Endothelial cell of umbilical vein (primary cell): Measurements from ENCODE around the gene COL23A1. TPM values are rescaled to one million over a fixed set of nuclear protein-coding genes. Genes with fewer than 3 reads are reported as not detected.

Experiments used
- BruUV-seq: library from RNA; stranded (reverse); fragments of 400-500 nt; replicated peaks from 2 replicates; lab custom pipeline; 2021; lab: Mats Ljungman, UMichigan
- CTCF ChIA-PET: fragments of 300-600, 350-600 bp; sonication (Branson Sonifier 250); formaldehyde crosslinking; loops from one replicate; lab custom pipeline; 2021; ENCODE audit warnings: antibody characterized with exemption, inconsistent platforms; lab: Charles Lee
- POLR2A ChIA-PET: fragments of 300-600, 350-600 bp; sonication (Branson Sonifier 250); formaldehyde crosslinking; loops from one replicate; lab custom pipeline; 2021; ENCODE audit warnings: antibody characterized with exemption, inconsistent platforms; lab: Charles Lee
- DNase-seq: peaks from one replicate; pipeline ENCODE4 v3.0.0-alpha.2; 2011; ENCODE audit warnings: low read depth, low spot score
- FAIRE-seq: peaks from 2 replicates; lab custom pipeline; 2011; peaks lifted over from hg19 to GRCh38; lab: Jason Lieb, UNC
- H2AFZ ChIP-seq: 2 replicates; pipeline ENCODE4 v1.6.0; 2012; ENCODE audit warnings: low read depth, low read length, control low read depth, inconsistent platforms
- H3K27ac ChIP-seq: 2 replicates; pipeline ENCODE4 v1.5.1; 2011; ENCODE audit warnings: low read depth, mild to moderate bottlenecking, control low read depth, low read length, moderate library complexity; ENCODE audit not compliant: insufficient read depth
- H3K27me3 ChIP-seq, 2 experiments: 2 replicates each; pipeline versions ENCODE4 v1.6.0 to v1.6.1; 2011; ENCODE audit warnings: low read length in 2 of 2, mixed read lengths in 1 of 2; ENCODE audit not compliant: control insufficient read depth in 2 of 2, insufficient read depth in 2 of 2
- H3K36me3 ChIP-seq, 2 experiments: 2 replicates in 1 of 2; 3 replicates in 1 of 2; pipeline ENCODE4 v1.5.1; 2011; ENCODE audit warnings: low read length in 2 of 2, mild to moderate bottlenecking in 1 of 2, moderate library complexity in 1 of 2; ENCODE audit not compliant: control insufficient read depth in 2 of 2, insufficient read depth in 2 of 2; ENCODE audit errors: extremely low read depth in 1 of 2
- H3K4me1 ChIP-seq: 3 replicates; pipeline ENCODE4 v1.5.1; 2011; ENCODE audit warnings: mild to moderate bottlenecking, low read length; ENCODE audit not compliant: control insufficient read depth, insufficient read depth; ENCODE audit errors: extremely low read depth
- H3K4me2 ChIP-seq: 2 replicates; pipeline ENCODE4 v1.6.1; 2011; ENCODE audit warnings: low read length, control low read depth, mixed read lengths; ENCODE audit not compliant: insufficient read depth
- H3K4me3 ChIP-seq, 3 experiments: fragments of 200-600 bp in 1 of 3; sonication (generic), shearing (Covaris generic) in 1 of 3; replicated peaks in 1 of 3; 2 replicates each; pipeline ENCODE4 v1.5.1; 2011 to 2016; ENCODE audit warnings: control low read depth in 3 of 3, low read length in 3 of 3, mild to moderate bottlenecking in 2 of 3, inconsistent platforms in 1 of 3, low read depth in 1 of 3, moderate library complexity in 1 of 3; ENCODE audit not compliant: insufficient read depth in 1 of 3
- H3K79me2 ChIP-seq: 2 replicates; pipeline ENCODE4 v1.6.0; 2012; ENCODE audit warnings: low read length, inconsistent platforms; ENCODE audit not compliant: control insufficient read depth, insufficient read depth
- H3K9ac ChIP-seq: replicated peaks from 2 replicates; pipeline ENCODE3; 2011; ENCODE audit warnings: low read length, control low read depth; ENCODE audit not compliant: insufficient read depth; ENCODE audit errors: extremely low read depth
- H3K9me1 ChIP-seq: replicated peaks from 3 replicates; pipeline ENCODE4 v1.6.0; 2011; ENCODE audit warnings: mild to moderate bottlenecking, low read length; ENCODE audit not compliant: control insufficient read depth, insufficient read depth; ENCODE audit errors: extremely low read depth
- H3K9me3 ChIP-seq: replicated peaks from 2 replicates; pipeline ENCODE4 v1.5.1; 2012; ENCODE audit warnings: low read length, inconsistent platforms; ENCODE audit not compliant: control insufficient read depth, insufficient read depth
- H4K20me1 ChIP-seq: replicated peaks from 2 replicates; pipeline ENCODE3; 2011; ENCODE audit warnings: mild to moderate bottlenecking, low read length; ENCODE audit not compliant: control insufficient read depth, insufficient read depth; ENCODE audit errors: extremely low read depth
- CTCF ChIP-seq, 2 donors: IDR thresholded peaks; 1 replicate in 1 of 2; 2 replicates in 1 of 2; pipeline ENCODE4 v1.5.1; 2011; ENCODE audit warnings: low read length in 2 of 2, mild to moderate bottlenecking in 2 of 2, moderate library complexity in 2 of 2, control low read depth in 1 of 2, inconsistent platforms in 1 of 2, low read depth in 1 of 2; ENCODE audit not compliant: insufficient read depth in 1 of 2; ENCODE audit errors: extremely low read depth in 1 of 2
- EZH2 ChIP-seq: IDR thresholded peaks from 2 replicates; pipeline ENCODE4 v1.6.1; 2012; ENCODE audit warnings: borderline replicate concordance, low read depth, mild to moderate bottlenecking, moderate library complexity, low read length, inconsistent platforms; ENCODE audit not compliant: severe bottlenecking
- FOS ChIP-seq: IDR thresholded peaks from 2 replicates; pipeline ENCODE4 v1.6.1; 2011; ENCODE audit warnings: mild to moderate bottlenecking, low read length, moderate library complexity, borderline replicate concordance; ENCODE audit not compliant: insufficient read depth
- GATA2 ChIP-seq: IDR thresholded peaks from 2 replicates; pipeline ENCODE4 v1.7.0; 2011; ENCODE audit warnings: low read depth, mild to moderate bottlenecking, moderate library complexity, mixed read lengths, low read length; ENCODE audit not compliant: insufficient read length, insufficient read depth
- JUN ChIP-seq: IDR thresholded peaks from 2 replicates; pipeline ENCODE4 v1.6.1; 2011; ENCODE audit warnings: borderline replicate concordance, low read depth; ENCODE audit not compliant: insufficient read length, insufficient read depth
- MAX ChIP-seq: IDR thresholded peaks from 2 replicates; pipeline ENCODE4 v1.6.1; 2011; ENCODE audit not compliant: insufficient read depth, insufficient read length
- MYC ChIP-seq: IDR thresholded peaks from one replicate; pipeline ENCODE4 v1.6.1; 2011; ENCODE audit warnings: mild to moderate bottlenecking, low read depth, low read length
- POLR2A ChIP-seq: IDR thresholded peaks from 2 replicates; pipeline ENCODE4 v1.6.1; 2012; ENCODE audit warnings: low read depth, mild to moderate bottlenecking, control low read depth, low read length
- POLR2AphosphoS5 ChIP-seq: IDR thresholded peaks from 2 replicates; pipeline ENCODE4 v1.6.1; 2012; ENCODE audit warnings: low read depth, mild to moderate bottlenecking, control low read depth, low read length, moderate library complexity; ENCODE audit not compliant: insufficient read depth
- dilution Hi-C: fragments of 300-500 bp; cut with MboI; formaldehyde crosslinking; loops from one replicate; pipeline ENCODE4 v1.15.0; 2019; ENCODE audit warnings: low sequenced_read_pairs; ENCODE audit not compliant: extremely low pct_ligation_motif_present
- intact Hi-C: fragments of 100-400 bp; cut with micrococcal nuclease; formaldehyde crosslinking; loops from one replicate; pipeline ENCODE4 v1.10.0; 2022
- polyA plus RNA-seq, 4 experiments: library from polyadenylated mRNA; depleted of rRNA in 3 of 4; stranded (reverse) in 3 of 4; unstranded in 1 of 4; fragments of >200 nt; gene quantifications; 2 replicates each; pipeline versions ENCODE4 v1.2.1 to v1.2.3, GENCODE V29; 2011 to 2012; ENCODE audit warnings: missing spikeins in 1 of 4
- total RNA-seq: library from RNA; stranded (reverse); gene quantifications from 2 replicates; pipeline ENCODE4 v1.2.3, GENCODE V29; 2021

COL23A1 gene
- total and polyA plus RNA-seq, 2 donors (not counting 3 experiments of a cell fraction or from before 2014, with no cell fraction given): not detected

- Histone ChIP-seq H4K20me1 (no peaks in the 10 kb centered on the region), H3K9me1 (no peaks in the 10 kb centered on the region), H3K4me3 (no peak overlapping the region), H3K27me3 (no peaks in the 10 kb centered on the region), H3K27ac (no peak overlapping the region), H3K36me3 (no peaks in the 10 kb centered on the region), H3K4me2 (no peak overlapping the region), H2AFZ (no peak overlapping the region), H3K79me2 (no peaks in the 10 kb centered on the region), H3K9ac (no peak overlapping the region), H3K9me3 (no peaks in the 10 kb centered on the region), H3K4me1 (no peaks in the 10 kb centered on the region)
- FAIRE-seq: no peak
- dilution Hi-C loops: no loop called here
- ChIA-PET POLR2A (no interaction called here), CTCF (no interaction called here)
- no TSS peak for BruUV-seq
- TF ChIP-seq POLR2A: no peak
- intact Hi-C loops: no loop called here
- no peak for DNase-seq
Observed at GRCh38 chr5:178391480-178391879, 198.7 kb downstream of the COL23A1 start.

GRCh38 chr5:178389796-178390195 is 200.4 kb downstream of the COL23A1 start:
- Histone ChIP-seq H3K4me3 (no peak overlapping the region), H3K79me2 (no peaks in the 10 kb centered on the region), H4K20me1 (no peaks in the 10 kb centered on the region), H3K27me3 (no peaks in the 10 kb centered on the region), H3K4me1 (no peaks in the 10 kb centered on the region), H3K4me2 (no peak overlapping the region), H3K27ac (no peak overlapping the region), H3K9me3 (no peaks in the 10 kb centered on the region), H3K9ac (no peak overlapping the region), H3K9me1 (no peaks in the 10 kb centered on the region), H3K36me3 (no peaks in the 10 kb centered on the region), H2AFZ (no peak overlapping the region)
- no peak for DNase-seq
- POLR2A ChIA-PET: no interaction called here
- TF ChIP-seq MYC: no peak
- TF ChIP-seq FOS: no peak
- TF ChIP-seq CTCF (IDR thresholded peaks at IDR 0.05; ENCODE audit: extremely low read depth in 1 of 2, insufficient read depth in 1 of 2, low read depth in 1 of 2, low read length in 2 of 2): no peak
- TF ChIP-seq EZH2: no peak
- TF ChIP-seq JUN: no peak
- TF ChIP-seq POLR2AphosphoS5: no peak
- no peak for TF ChIP-seq MAX
- TF ChIP-seq GATA2: no peak
- no peak for TF ChIP-seq POLR2A
- no TSS peak for BruUV-seq
- no peak for FAIRE-seq
- intact Hi-C loops: no loop called here
- CTCF ChIA-PET: no interaction called here
- dilution Hi-C loops: no loop called here
